K562 (cell line): Measurements from ENCODE around the gene RNF181. TPM values are rescaled to one million over a fixed set of nuclear protein-coding genes. Genes with fewer than 3 reads are reported as not detected.
"Not testable (repeated sequence)": the region's sequence is repeated elsewhere in the genome, so short reads cannot be mapped to it uniquely, and the experiment has no call there.

Experiments used
- ATAC-seq: fragments of 200-7000 bp; cut with Tn5 transposase; 3 replicates; pipeline ENCODE4 v1.9.1; 2020; ENCODE audit warnings: moderate library complexity
- BruUV-seq: library from RNA; stranded (reverse); fragments of 400-500 nt; replicated peaks from 2 replicates; lab custom pipeline; 2021; lab: Mats Ljungman, UMichigan
- CTCF ChIA-PET: fragments of 300-600 bp; formaldehyde crosslinking; extraction: SDS; loops from one replicate; lab custom pipeline; 2021; ENCODE audit warnings: low intra/inter-chr PET ratio; lab: Yijun Ruan, JAX
- POLR2A ChIA-PET: fragments of 300-600, 350-650 bp; sonication (Branson Sonifier 250); formaldehyde crosslinking; extraction: SDS; loops from one replicate; lab custom pipeline; 2021; ENCODE audit warnings: antibody characterized with exemption, inconsistent platforms; lab: Yijun Ruan, JAX
- DNase-seq, 4 experiments: peaks; one replicate each; pipeline versions ENCODE4 v3.0.0 to v3.0.0-alpha.2; 2011 to 2018; ENCODE audit warnings: low spot score in 3 of 4, mixed read lengths in 3 of 4; ENCODE audit errors: extremely low read depth in 1 of 4
- FAIRE-seq: peaks from 2 replicates; lab custom pipeline; 2011; peaks lifted over from hg19 to GRCh38; lab: Jason Lieb, UNC
- H2AFZ ChIP-seq: 2 replicates; pipeline ENCODE4 v1.6.0; 2011; ENCODE audit warnings: low read depth, low read length, control low read depth, inconsistent platforms
- H3K27ac ChIP-seq: fragments of 200-600 bp; 3 replicates; pipeline ENCODE4 v1.8.0; 2011; ENCODE audit warnings: low read depth, mild to moderate bottlenecking, control low read depth, inconsistent platforms, low read length, moderate library complexity, mixed read lengths; ENCODE audit errors: extremely low read depth
- H3K27me3 ChIP-seq, 2 experiments: fragments of 300-600 bp in 1 of 2; 2 replicates in 1 of 2; 3 replicates in 1 of 2; pipeline versions ENCODE4 v1.6.0 to v1.8.0; 2011; ENCODE audit warnings: inconsistent platforms in 2 of 2, low read length in 2 of 2, mild to moderate bottlenecking in 1 of 2, mixed read lengths in 1 of 2, moderate library complexity in 1 of 2; ENCODE audit not compliant: control insufficient read depth in 2 of 2, insufficient read depth in 2 of 2
- H3K36me3 ChIP-seq: fragments of 300-600 bp; 3 replicates; pipeline ENCODE4 v1.8.0; 2011; ENCODE audit warnings: mild to moderate bottlenecking, low read length, inconsistent platforms; ENCODE audit not compliant: control insufficient read depth, insufficient read depth
- H3K4me1 ChIP-seq, 2 experiments: fragments of 200-600 bp in 1 of 2; replicated peaks in 1 of 2; 2 replicates in 1 of 2; 3 replicates in 1 of 2; pipeline versions ENCODE4 v1.5.1 to v1.8.0; 2011; ENCODE audit warnings: inconsistent platforms in 2 of 2, low read length in 2 of 2, mild to moderate bottlenecking in 1 of 2, mixed read lengths in 1 of 2, moderate library complexity in 1 of 2; ENCODE audit not compliant: control insufficient read depth in 2 of 2, insufficient read depth in 2 of 2
- H3K4me2 ChIP-seq: 2 replicates; pipeline ENCODE4 v1.6.1; 2011; ENCODE audit warnings: low read length, control low read depth, inconsistent platforms, mixed read lengths; ENCODE audit not compliant: insufficient read depth
- H3K4me3 ChIP-seq: fragments of 200-600 bp; sonication (generic), shearing (Covaris generic); 2 replicates; pipeline ENCODE4 v1.5.1; 2016; ENCODE audit warnings: control low read depth, inconsistent platforms
- H3K79me2 ChIP-seq: fragments of 200-600 bp; 3 replicates; pipeline ENCODE4 v1.8.0; 2011; ENCODE audit warnings: low read length, inconsistent platforms; ENCODE audit not compliant: control insufficient read depth, insufficient read depth
- H3K9ac ChIP-seq, 2 experiments: 2 replicates each; pipeline versions ENCODE4 v1.6.0 to v1.6.1; 2011; ENCODE audit warnings: low read depth in 2 of 2, low read length in 2 of 2, control low read depth in 1 of 2, inconsistent platforms in 1 of 2, mild to moderate bottlenecking in 1 of 2, mixed read lengths in 1 of 2; ENCODE audit not compliant: insufficient read depth in 1 of 2
- H3K9me1 ChIP-seq: one replicate; pipeline ENCODE4 v1.6.0; 2011; ENCODE audit warnings: inconsistent platforms, mild to moderate bottlenecking, low read length, moderate library complexity; ENCODE audit not compliant: control insufficient read depth, insufficient read depth
- H3K9me3 ChIP-seq: replicated peaks from 2 replicates; pipeline ENCODE4 v1.5.1; 2011; ENCODE audit warnings: low read depth, low read length, inconsistent platforms; ENCODE audit not compliant: control insufficient read depth, insufficient read depth
- H4K20me1 ChIP-seq: replicated peaks from 2 replicates; pipeline ENCODE4 v1.6.1; 2011; ENCODE audit warnings: low read length, inconsistent platforms, mixed read lengths; ENCODE audit not compliant: control insufficient read depth, insufficient read depth
- CREB3L1 ChIP-seq: fragments of 450-650 bp; IDR thresholded peaks from 2 replicates; pipeline ENCODE4 v1.6.1; 2014; ENCODE audit warnings: low read depth, mild to moderate bottlenecking, moderate library complexity, borderline replicate concordance
- ELK1 ChIP-seq: sonication (generic); formaldehyde crosslinking; IDR thresholded peaks from 2 replicates; pipeline ENCODE4 v1.8.1; 2022; ENCODE audit warnings: missing genetic modification reagents
- RFX7 ChIP-seq: fragments of 250-450 bp; sonication (Bioruptor Pico); IDR thresholded peaks from 2 replicates; pipeline ENCODE4 v1.5.1; 2021; ENCODE audit warnings: mild to moderate bottlenecking
- ZNF644 ChIP-seq: fragments of 200-800 bp; sonication (Bioruptor generic); IDR thresholded peaks from 2 replicates; pipeline ENCODE4 v1.6.1; 2016; ENCODE audit warnings: low read depth, missing genetic modification characterization, missing compliant biosample characterization
- WGBS: fragments of 100-300 bp; shearing (Covaris generic); methylation state at CpG from one replicate; pipeline ENCODE4 v1.1.6; 2016; ENCODE audit warnings: low coverage, mixed read lengths; ENCODE audit not compliant: insufficient coverage; ENCODE audit errors: missing lambda C conversion rate; 5-methylcytosine and 5-hydroxymethylcytosine counted together
- in situ Hi-C: fragments of 300-500 bp; cut with MboI; formaldehyde crosslinking; loops from 4 replicates; pipeline ENCODE4 v1.15.0; 2018; ENCODE audit warnings: inconsistent platforms, mixed read lengths
- intact Hi-C: fragments of 100-400 bp; cut with micrococcal nuclease; formaldehyde crosslinking; loops from 2 replicates; pipeline ENCODE4 v1.14.2; 2022
- polyA plus RNA-seq, 8 experiments: library from polyadenylated mRNA; depleted of rRNA in 4 of 8; stranded (reverse) in 5 of 8; unstranded in 3 of 8; fragments of >200 nt; fragmentation: Nextera tagmentation in 2 of 8; fragmentation: Illumina TruSeq in 1 of 8; extraction: Ambion mirVana in 2 of 8; extraction: Trizol in 1 of 8; gene quantifications; 2 replicates each; pipeline versions ENCODE4 v1.2.1 to v1.2.3, GENCODE V29; 2011 to 2014; ENCODE audit warnings: inconsistent platforms in 1 of 8, missing spikeins in 1 of 8
- total RNA-seq, 7 experiments: library from RNA; depleted of rRNA in 6 of 7; stranded (reverse); fragments of >200 nt in 6 of 7; fragmentation: Illumina TruSeq in 2 of 7; extraction: Trizol in 2 of 7; gene quantifications; 2 replicates each; pipeline versions ENCODE4 v1.2.1 to v1.2.3, GENCODE V29; 2011 to 2021; ENCODE audit warnings: low replicate concordance in 1 of 7
- TF ChIP-seq, protein P1 (sequence below): sonication (generic); formaldehyde crosslinking; IDR thresholded peaks from 2 replicates; pipeline ENCODE4 v1.8.1; 2023; ENCODE audit warnings: mild to moderate bottlenecking, missing genetic modification reagents

The RNF181 gene
- total and polyA plus RNA-seq, 9 of the 15 experiments (the other 6 are each of a cell fraction or from before 2014, with no cell fraction given): 139 to 492 (median 253) TPM

GRCh38 chr2:85558160-85558559 is 37.4 kb upstream of the RNF181 start (continued):
- no peak for TF ChIP-seq ELK1 (CRISPR knock-in tag)
- TF ChIP-seq CREB3L1: no peak
- no peak for TF ChIP-seq RFX7
- TF ChIP-seq ZNF644: no peak

- FAIRE-seq, H3K9me1 ChIP-seq, H3K27ac ChIP-seq, in situ Hi-C loops, ATAC-seq, H3K9me3 ChIP-seq, DNase-seq, CTCF ChIA-PET, H4K20me1 ChIP-seq, H3K27me3 ChIP-seq, BruUV-seq: not testable (repeated sequence)
- Histone ChIP-seq H3K9ac (peak overlapping the region in 1 of 2 experiments; percentile 98; a peak in 3 of 4 replicates), H3K4me3 (peak overlapping the region; percentile 79), H3K79me2 (peaks cover 35% of the 10 kb centered on the region), H2AFZ (peak overlapping the region; percentile 100; the same call in 1 of the 2 replicates), H3K4me2 (peak overlapping the region; percentile 100), H3K4me1 (peaks cover 18 to 26% of the 10 kb centered on the region in 2 experiments), H3K36me3 (peaks cover 34% of the 10 kb centered on the region)
- intact Hi-C loops: loop anchor here (2.0 kb wide), 1 partner anchor 42 kb away; the partner anchor contains the start of gene TMEM150A
- TF ChIP-seq, protein P1, sequence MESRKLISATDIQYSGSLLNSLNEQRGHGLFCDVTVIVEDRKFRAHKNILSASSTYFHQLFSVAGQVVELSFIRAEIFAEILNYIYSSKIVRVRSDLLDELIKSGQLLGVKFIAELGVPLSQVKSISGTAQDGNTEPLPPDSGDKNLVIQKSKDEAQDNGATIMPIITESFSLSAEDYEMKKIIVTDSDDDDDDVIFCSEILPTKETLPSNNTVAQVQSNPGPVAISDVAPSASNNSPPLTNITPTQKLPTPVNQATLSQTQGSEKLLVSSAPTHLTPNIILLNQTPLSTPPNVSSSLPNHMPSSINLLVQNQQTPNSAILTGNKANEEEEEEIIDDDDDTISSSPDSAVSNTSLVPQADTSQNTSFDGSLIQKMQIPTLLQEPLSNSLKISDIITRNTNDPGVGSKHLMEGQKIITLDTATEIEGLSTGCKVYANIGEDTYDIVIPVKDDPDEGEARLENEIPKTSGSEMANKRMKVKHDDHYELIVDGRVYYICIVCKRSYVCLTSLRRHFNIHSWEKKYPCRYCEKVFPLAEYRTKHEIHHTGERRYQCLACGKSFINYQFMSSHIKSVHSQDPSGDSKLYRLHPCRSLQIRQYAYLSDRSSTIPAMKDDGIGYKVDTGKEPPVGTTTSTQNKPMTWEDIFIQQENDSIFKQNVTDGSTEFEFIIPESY (CRISPR knock-in tag): peak; percentile 32; the same call in 1 of the 2 replicates
- POLR2A ChIA-PET: interaction anchor here (0.6 to 16.3 kb wide), 9 partner anchors 13 to 253 kb away, joined by 3 to 358 read pairs (median 3); partner anchors contain the start of genes C2orf68 and MAT2A
- 30% methylated on average over 12 of the region's 12 CpGs for WGBS
Observed at GRCh38 chr2:85560403-85560726, 35.2 kb upstream of the RNF181 start.
